SK-N-SH (cell line): ENCODE measurements around the gene PSMC5. TPM values are rescaled to one million over a fixed set of nuclear protein-coding genes. Genes with fewer than 3 reads are reported as not detected.

Experiments
- CTCF ChIA-PET: fragments of 300-600, 350-600 bp; formaldehyde crosslinking; extraction: SDS; loops from one replicate; lab custom pipeline; 2021; lab: Yijun Ruan, JAX
- POLR2A ChIA-PET: fragments of 350-600 bp; sonication (Branson Sonifier 250); formaldehyde crosslinking; extraction: SDS; loops from one replicate; lab custom pipeline; 2020; ENCODE audit warnings: antibody characterized with exemption, inconsistent platforms; lab: Yijun Ruan, JAX
- DNase-seq: peaks from one replicate; pipeline ENCODE4 v3.0.0; 2012
- H2AFZ ChIP-seq: fragments of 200-600 bp; sonication (generic); 2 replicates; pipeline ENCODE4 v1.8.1; 2016; ENCODE audit warnings: antibody characterized with exemption, mild to moderate bottlenecking, low read depth
- H3F3A ChIP-seq: fragments of 200-600 bp; sonication (generic); replicated peaks from 2 replicates; pipeline ENCODE3; 2016; ENCODE audit warnings: antibody characterized with exemption, mild to moderate bottlenecking; ENCODE audit not compliant: insufficient read depth
- H3K27ac ChIP-seq, 2 experiments: fragments of 200-500 bp in 1 of 2; fragments of 200-600 bp in 1 of 2; sonication (Bioruptor generic) in 1 of 2; sonication (generic), shearing (Covaris generic) in 1 of 2; 2 replicates each; pipeline versions ENCODE4 v1.5.1 to v1.6.1; 2014 to 2016; ENCODE audit warnings: low read depth in 2 of 2, inconsistent platforms in 1 of 2, low read length in 1 of 2, mild to moderate bottlenecking in 1 of 2, mixed read lengths in 1 of 2
- H3K27me3 ChIP-seq: fragments of 200-600 bp; sonication (generic), shearing (Covaris generic); 2 replicates; pipeline ENCODE4 v1.6.1; 2016; ENCODE audit warnings: mixed run types; ENCODE audit not compliant: insufficient read depth
- H3K36me3 ChIP-seq, 2 experiments: fragments of 200-500 bp in 1 of 2; fragments of 200-600 bp in 1 of 2; sonication (Bioruptor generic) in 1 of 2; sonication (generic) in 1 of 2; replicated peaks in 1 of 2; 2 replicates each; pipeline versions ENCODE3 to v1.5.1; 2014 to 2016; ENCODE audit warnings: low read length in 1 of 2, mild to moderate bottlenecking in 1 of 2; ENCODE audit not compliant: insufficient read depth in 2 of 2, control insufficient read depth in 1 of 2
- H3K4me1 ChIP-seq, 2 experiments: fragments of 200-500 bp in 1 of 2; fragments of 200-600 bp in 1 of 2; sonication (Bioruptor generic) in 1 of 2; sonication (generic), shearing (Covaris generic) in 1 of 2; 2 replicates each; pipeline versions ENCODE4 v1.5.1 to v1.6.1; 2014 to 2016; ENCODE audit warnings: low read depth in 1 of 2, low read length in 1 of 2, mixed run types in 1 of 2; ENCODE audit not compliant: insufficient read depth in 2 of 2, control insufficient read depth in 1 of 2
- H3K4me2 ChIP-seq: fragments of 200-600 bp; sonication (generic), shearing (Covaris generic); 2 replicates; pipeline ENCODE4 v1.6.1; 2017; ENCODE audit warnings: mixed run types
- H3K4me3 ChIP-seq, 2 experiments: fragments of 200-500 bp in 1 of 2; fragments of 200-600 bp in 1 of 2; sonication (Bioruptor generic) in 1 of 2; sonication (generic), shearing (Covaris generic) in 1 of 2; 2 replicates each; pipeline versions ENCODE4 v1.5.1 to v1.8.1; 2014 to 2016; ENCODE audit warnings: low read depth in 2 of 2, inconsistent platforms in 1 of 2, low read length in 1 of 2, mild to moderate bottlenecking in 1 of 2, mixed read lengths in 1 of 2, moderate library complexity in 1 of 2
- H3K79me2 ChIP-seq: fragments of 200-600 bp; sonication (generic); 2 replicates; pipeline ENCODE4 v1.8.1; 2017; ENCODE audit warnings: mild to moderate bottlenecking; ENCODE audit not compliant: insufficient read depth
- H3K9ac ChIP-seq: fragments of 200-600 bp; sonication (generic); 2 replicates; pipeline ENCODE4 v1.6.1; 2017; ENCODE audit warnings: mixed run types
- H3K9me2 ChIP-seq: fragments of 200-600 bp; sonication (generic); 2 replicates; pipeline ENCODE4 v1.6.1; 2017; ENCODE audit warnings: mixed run types
- H3K9me3 ChIP-seq: fragments of 200-600 bp; sonication (generic); 2 replicates; pipeline ENCODE4 v1.6.1; 2017; ENCODE audit warnings: mixed run types, mild to moderate bottlenecking, moderate library complexity
- H4K20me1 ChIP-seq: fragments of 200-600 bp; sonication (generic); 2 replicates; pipeline ENCODE4 v1.6.1; 2017; ENCODE audit warnings: mild to moderate bottlenecking, mixed run types; ENCODE audit not compliant: insufficient read depth
- ELF1 ChIP-seq: IDR thresholded peaks from 2 replicates; pipeline ENCODE4 v1.4.0; 2012
- FOSL2 ChIP-seq: IDR thresholded peaks from 2 replicates; pipeline ENCODE4 v1.4.0; 2012; ENCODE audit warnings: low read depth, mild to moderate bottlenecking, moderate library complexity, borderline replicate concordance
- MEF2A ChIP-seq: IDR thresholded peaks from 2 replicates; pipeline ENCODE4 v1.4.0; 2012; ENCODE audit warnings: low read depth, borderline replicate concordance
- MXI1 ChIP-seq: IDR thresholded peaks from 2 replicates; pipeline ENCODE4 v1.6.1; 2012; ENCODE audit warnings: mild to moderate bottlenecking, low read depth, low read length, improper control_type of control experiment
- NFIC ChIP-seq: IDR thresholded peaks from 2 replicates; pipeline ENCODE4 v1.4.0; 2012; ENCODE audit warnings: borderline replicate concordance
- NRF1 ChIP-seq: IDR thresholded peaks from 2 replicates; pipeline ENCODE4 v1.6.1; 2012; ENCODE audit warnings: low read depth, mild to moderate bottlenecking, low read length
- RCOR1 ChIP-seq: fragments of 150-350 bp; IDR thresholded peaks from 2 replicates; pipeline ENCODE4 v1.6.1; 2017; ENCODE audit warnings: antibody characterized with exemption, low read length
- RFX5 ChIP-seq: IDR thresholded peaks from 2 replicates; pipeline ENCODE4 v1.6.1; 2012; ENCODE audit warnings: mild to moderate bottlenecking, improper control_type of control experiment, low read length
- YY1 ChIP-seq: IDR thresholded peaks from 2 replicates; pipeline ENCODE4 v1.4.0; 2012; ENCODE audit warnings: low read depth, mild to moderate bottlenecking
- WGBS: methylation state at CpG from one replicate; pipeline ENCODE4 v1.1.6; 2017; ENCODE audit warnings: low lambda C conversion rate; 5-methylcytosine and 5-hydroxymethylcytosine counted together
- polyA plus RNA-seq, 3 experiments: library from polyadenylated mRNA; depleted of rRNA; stranded (reverse); fragments of >200 nt; gene quantifications; 2 replicates each; pipeline ENCODE4 v1.2.3, GENCODE V29; 2012
- TF ChIP-seq, protein P1 (sequence below): IDR thresholded peaks from 2 replicates; pipeline ENCODE4 v1.6.1; 2012; ENCODE audit warnings: mild to moderate bottlenecking, low read depth, low read length, moderate library complexity
- TF ChIP-seq, protein P2 (sequence below): fragments of 150-350 bp; IDR thresholded peaks from 2 replicates; pipeline ENCODE4 v1.6.1; 2016; ENCODE audit warnings: mild to moderate bottlenecking, low read depth, low read length
- TF ChIP-seq, protein P3 (sequence below): IDR thresholded peaks from 2 replicates; pipeline ENCODE4 v1.4.0; 2012; ENCODE audit warnings: low read depth, borderline replicate concordance
- TF ChIP-seq, protein P4 (sequence below): fragments of 150-350 bp; IDR thresholded peaks from 2 replicates; pipeline ENCODE4 v1.6.1; 2017; ENCODE audit warnings: antibody characterized with exemption, low read length, low read depth, borderline replicate concordance
- TF ChIP-seq, protein P5 (sequence below): IDR thresholded peaks from 2 replicates; pipeline ENCODE4 v1.4.0; 2012; ENCODE audit warnings: low read depth, borderline replicate concordance
- TF ChIP-seq, protein P6 (sequence below): fragments of 200-600 bp; sonication (generic); IDR thresholded peaks from 2 replicates; pipeline ENCODE4 v1.6.1; 2017; ENCODE audit warnings: antibody characterized with exemption, mild to moderate bottlenecking, moderate library complexity

PSMC5 gene
- polyA plus RNA-seq, 1 of the 3 experiments (the other 2 are of a cell fraction) = 424 TPM

DNA sequence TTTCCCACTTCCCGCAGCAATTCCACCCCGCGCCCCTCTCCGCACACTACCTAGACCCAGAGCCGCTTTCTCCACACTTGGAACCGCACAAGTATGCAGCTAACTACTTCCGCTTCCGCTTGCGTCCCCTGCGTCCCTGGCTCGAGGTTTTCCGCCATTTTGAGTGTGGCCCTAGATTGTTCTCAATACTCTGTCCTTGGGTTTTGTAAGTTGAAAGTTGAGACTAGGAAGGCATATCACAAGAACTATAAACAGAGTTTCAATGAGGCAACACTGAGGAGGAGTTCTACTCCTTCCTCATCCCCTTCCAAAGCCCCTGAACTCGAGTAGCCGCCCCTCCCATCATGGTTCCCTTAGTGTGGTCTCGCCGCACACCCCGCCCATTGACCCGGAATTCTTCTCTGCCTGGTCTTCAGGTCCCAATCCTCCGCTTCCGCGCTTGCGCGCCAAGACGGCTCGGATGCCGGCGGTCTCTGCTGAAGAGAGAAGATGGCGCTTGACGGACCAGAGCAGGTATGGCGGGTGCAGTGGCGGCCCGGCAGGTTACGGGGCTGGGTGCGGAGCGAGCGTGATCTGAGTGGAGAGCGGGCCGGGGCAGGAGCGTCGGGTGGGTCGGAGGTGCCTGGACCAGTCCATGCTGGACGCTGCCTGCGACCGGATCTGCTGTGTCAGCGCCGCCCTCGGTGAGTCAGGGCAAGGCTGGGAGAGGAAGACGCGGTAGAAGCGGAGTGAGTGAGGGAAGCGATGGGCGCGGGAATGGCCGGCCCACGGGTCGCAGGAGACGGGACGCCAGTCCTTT is at the start of gene PSMC5, which contains the start of gene FTSJ3 (continued):
- TF ChIP-seq, protein P1, sequence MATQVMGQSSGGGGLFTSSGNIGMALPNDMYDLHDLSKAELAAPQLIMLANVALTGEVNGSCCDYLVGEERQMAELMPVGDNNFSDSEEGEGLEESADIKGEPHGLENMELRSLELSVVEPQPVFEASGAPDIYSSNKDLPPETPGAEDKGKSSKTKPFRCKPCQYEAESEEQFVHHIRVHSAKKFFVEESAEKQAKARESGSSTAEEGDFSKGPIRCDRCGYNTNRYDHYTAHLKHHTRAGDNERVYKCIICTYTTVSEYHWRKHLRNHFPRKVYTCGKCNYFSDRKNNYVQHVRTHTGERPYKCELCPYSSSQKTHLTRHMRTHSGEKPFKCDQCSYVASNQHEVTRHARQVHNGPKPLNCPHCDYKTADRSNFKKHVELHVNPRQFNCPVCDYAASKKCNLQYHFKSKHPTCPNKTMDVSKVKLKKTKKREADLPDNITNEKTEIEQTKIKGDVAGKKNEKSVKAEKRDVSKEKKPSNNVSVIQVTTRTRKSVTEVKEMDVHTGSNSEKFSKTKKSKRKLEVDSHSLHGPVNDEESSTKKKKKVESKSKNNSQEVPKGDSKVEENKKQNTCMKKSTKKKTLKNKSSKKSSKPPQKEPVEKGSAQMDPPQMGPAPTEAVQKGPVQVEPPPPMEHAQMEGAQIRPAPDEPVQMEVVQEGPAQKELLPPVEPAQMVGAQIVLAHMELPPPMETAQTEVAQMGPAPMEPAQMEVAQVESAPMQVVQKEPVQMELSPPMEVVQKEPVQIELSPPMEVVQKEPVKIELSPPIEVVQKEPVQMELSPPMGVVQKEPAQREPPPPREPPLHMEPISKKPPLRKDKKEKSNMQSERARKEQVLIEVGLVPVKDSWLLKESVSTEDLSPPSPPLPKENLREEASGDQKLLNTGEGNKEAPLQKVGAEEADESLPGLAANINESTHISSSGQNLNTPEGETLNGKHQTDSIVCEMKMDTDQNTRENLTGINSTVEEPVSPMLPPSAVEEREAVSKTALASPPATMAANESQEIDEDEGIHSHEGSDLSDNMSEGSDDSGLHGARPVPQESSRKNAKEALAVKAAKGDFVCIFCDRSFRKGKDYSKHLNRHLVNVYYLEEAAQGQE = peak; percentile 69
- TF ChIP-seq, protein P2, sequence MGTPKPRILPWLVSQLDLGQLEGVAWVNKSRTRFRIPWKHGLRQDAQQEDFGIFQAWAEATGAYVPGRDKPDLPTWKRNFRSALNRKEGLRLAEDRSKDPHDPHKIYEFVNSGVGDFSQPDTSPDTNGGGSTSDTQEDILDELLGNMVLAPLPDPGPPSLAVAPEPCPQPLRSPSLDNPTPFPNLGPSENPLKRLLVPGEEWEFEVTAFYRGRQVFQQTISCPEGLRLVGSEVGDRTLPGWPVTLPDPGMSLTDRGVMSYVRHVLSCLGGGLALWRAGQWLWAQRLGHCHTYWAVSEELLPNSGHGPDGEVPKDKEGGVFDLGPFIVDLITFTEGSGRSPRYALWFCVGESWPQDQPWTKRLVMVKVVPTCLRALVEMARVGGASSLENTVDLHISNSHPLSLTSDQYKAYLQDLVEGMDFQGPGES = no peak
- TF ChIP-seq, protein P3, sequence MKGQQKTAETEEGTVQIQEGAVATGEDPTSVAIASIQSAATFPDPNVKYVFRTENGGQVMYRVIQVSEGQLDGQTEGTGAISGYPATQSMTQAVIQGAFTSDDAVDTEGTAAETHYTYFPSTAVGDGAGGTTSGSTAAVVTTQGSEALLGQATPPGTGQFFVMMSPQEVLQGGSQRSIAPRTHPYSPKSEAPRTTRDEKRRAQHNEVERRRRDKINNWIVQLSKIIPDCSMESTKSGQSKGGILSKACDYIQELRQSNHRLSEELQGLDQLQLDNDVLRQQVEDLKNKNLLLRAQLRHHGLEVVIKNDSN = no peak
- TF ChIP-seq, protein P4, sequence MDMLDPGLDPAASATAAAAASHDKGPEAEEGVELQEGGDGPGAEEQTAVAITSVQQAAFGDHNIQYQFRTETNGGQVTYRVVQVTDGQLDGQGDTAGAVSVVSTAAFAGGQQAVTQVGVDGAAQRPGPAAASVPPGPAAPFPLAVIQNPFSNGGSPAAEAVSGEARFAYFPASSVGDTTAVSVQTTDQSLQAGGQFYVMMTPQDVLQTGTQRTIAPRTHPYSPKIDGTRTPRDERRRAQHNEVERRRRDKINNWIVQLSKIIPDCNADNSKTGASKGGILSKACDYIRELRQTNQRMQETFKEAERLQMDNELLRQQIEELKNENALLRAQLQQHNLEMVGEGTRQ = no peak
- TF ChIP-seq ELF1 = peak; percentile 92
- TF ChIP-seq YY1 = peak; percentile 100
- no peak for TF ChIP-seq MEF2A
- TF ChIP-seq MXI1 = peak; percentile 85
- TF ChIP-seq RCOR1 = peak; percentile 10; the same call in 1 of the 2 replicates
- TF ChIP-seq NRF1 = peak; percentile 79

DNA sequence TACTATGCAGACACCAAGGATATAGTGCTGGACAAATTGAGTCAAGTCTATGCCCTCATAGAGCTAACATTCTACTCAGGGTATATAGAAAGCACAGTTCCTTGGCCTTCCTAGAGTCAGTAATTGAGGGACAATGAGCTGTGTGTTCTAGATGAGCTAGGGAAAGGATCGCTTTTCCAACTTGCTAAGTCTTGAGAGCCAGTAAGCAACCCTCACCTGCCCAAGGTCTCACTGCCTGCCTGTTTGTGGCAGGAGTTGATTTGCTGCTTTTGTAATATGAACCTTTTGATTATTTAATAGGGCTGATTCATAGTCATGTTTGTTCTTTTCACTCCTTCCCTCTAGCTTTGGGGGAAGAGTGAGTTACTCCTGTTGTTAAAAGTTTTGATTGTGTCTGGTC is 46.7 kb upstream of the PSMC5 start:
- H3K27ac ChIP-seq = peak overlapping the region in 1 of 2 experiments; percentile 4; a peak in 1 of 4 replicates

More for the DNA sequence above, 46.7 kb upstream of the PSMC5 start:
- POLR2A ChIA-PET = interaction anchor here (0.8 to 1.3 kb wide), 2 partner anchors 19 to 46 kb away, joined by 3 to 4 read pairs; partner anchors contain the start of gene PSMC5
- no peaks in the 10 kb centered on the region for H3K27me3 ChIP-seq
- H3K4me3 ChIP-seq = no peak overlapping the region
- H3K9me3 ChIP-seq = no peaks in the 10 kb centered on the region
- H3K9ac ChIP-seq = no peak overlapping the region
- CTCF ChIA-PET = interaction anchor here (1.0 to 1.4 kb wide), 3 partner anchors 23 to 168 kb away, joined by 3 to 5 read pairs (median 3); no protein-coding TSS in a partner anchor
- peaks cover 36 to 74% of the 10 kb centered on the region in 2 experiments for H3K36me3 ChIP-seq
- H3K79me2 ChIP-seq = peaks cover 100% of the 10 kb centered on the region
- 86% methylated on average over 1 of the region's 1 CpG for WGBS
- TF ChIP-seq, protein P3 = no peak
- no peak for TF ChIP-seq NFIC
- TF ChIP-seq RFX5 = no peak
- TF ChIP-seq, protein P5, sequence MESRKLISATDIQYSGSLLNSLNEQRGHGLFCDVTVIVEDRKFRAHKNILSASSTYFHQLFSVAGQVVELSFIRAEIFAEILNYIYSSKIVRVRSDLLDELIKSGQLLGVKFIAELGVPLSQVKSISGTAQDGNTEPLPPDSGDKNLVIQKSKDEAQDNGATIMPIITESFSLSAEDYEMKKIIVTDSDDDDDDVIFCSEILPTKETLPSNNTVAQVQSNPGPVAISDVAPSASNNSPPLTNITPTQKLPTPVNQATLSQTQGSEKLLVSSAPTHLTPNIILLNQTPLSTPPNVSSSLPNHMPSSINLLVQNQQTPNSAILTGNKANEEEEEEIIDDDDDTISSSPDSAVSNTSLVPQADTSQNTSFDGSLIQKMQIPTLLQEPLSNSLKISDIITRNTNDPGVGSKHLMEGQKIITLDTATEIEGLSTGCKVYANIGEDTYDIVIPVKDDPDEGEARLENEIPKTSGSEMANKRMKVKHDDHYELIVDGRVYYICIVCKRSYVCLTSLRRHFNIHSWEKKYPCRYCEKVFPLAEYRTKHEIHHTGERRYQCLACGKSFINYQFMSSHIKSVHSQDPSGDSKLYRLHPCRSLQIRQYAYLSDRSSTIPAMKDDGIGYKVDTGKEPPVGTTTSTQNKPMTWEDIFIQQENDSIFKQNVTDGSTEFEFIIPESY = no peak
- no peak for TF ChIP-seq MEF2A
- TF ChIP-seq, protein P6, sequence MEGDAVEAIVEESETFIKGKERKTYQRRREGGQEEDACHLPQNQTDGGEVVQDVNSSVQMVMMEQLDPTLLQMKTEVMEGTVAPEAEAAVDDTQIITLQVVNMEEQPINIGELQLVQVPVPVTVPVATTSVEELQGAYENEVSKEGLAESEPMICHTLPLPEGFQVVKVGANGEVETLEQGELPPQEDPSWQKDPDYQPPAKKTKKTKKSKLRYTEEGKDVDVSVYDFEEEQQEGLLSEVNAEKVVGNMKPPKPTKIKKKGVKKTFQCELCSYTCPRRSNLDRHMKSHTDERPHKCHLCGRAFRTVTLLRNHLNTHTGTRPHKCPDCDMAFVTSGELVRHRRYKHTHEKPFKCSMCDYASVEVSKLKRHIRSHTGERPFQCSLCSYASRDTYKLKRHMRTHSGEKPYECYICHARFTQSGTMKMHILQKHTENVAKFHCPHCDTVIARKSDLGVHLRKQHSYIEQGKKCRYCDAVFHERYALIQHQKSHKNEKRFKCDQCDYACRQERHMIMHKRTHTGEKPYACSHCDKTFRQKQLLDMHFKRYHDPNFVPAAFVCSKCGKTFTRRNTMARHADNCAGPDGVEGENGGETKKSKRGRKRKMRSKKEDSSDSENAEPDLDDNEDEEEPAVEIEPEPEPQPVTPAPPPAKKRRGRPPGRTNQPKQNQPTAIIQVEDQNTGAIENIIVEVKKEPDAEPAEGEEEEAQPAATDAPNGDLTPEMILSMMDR = no peak
- peak; percentile 20; the same call in 1 of the 2 replicates for TF ChIP-seq FOSL2
- H2AFZ ChIP-seq = no peak overlapping the region
- no peak for DNase-seq
- no peaks in the 10 kb centered on the region for H3K9me2 ChIP-seq
- peaks cover 8 to 22% of the 10 kb centered on the region in 2 experiments for H3K4me1 ChIP-seq
- peak overlapping the region; percentile 14; the same call in 1 of the 2 replicates for H3K4me2 ChIP-seq
- H4K20me1 ChIP-seq = peaks cover 100% of the 10 kb centered on the region
- H3F3A ChIP-seq = peaks cover 11% of the 10 kb centered on the region
